Duodenal mucosa (tissue), 2 donors: ENCODE results near the gene PFKFB2.

Source experiments
- H3K27ac ChIP-seq: one replicate; pipeline ENCODE4 v1.7.0; 2013; ENCODE audit warnings: low read depth, low read length
- H3K27me3 ChIP-seq, 2 donors: one replicate each; pipeline ENCODE4 v1.7.0; 2013; ENCODE audit warnings: low read length in 2 of 2, control low read depth in 1 of 2; ENCODE audit not compliant: insufficient read depth in 2 of 2, control insufficient read depth in 1 of 2
- H3K36me3 ChIP-seq, 2 donors: one replicate each; pipeline ENCODE4 v1.7.0; 2013; ENCODE audit warnings: low read length in 2 of 2, control low read depth in 1 of 2; ENCODE audit not compliant: insufficient read depth in 2 of 2, control insufficient read depth in 1 of 2
- H3K4me1 ChIP-seq, 2 donors: one replicate each; pipeline ENCODE4 v1.7.0; 2013; ENCODE audit warnings: low read length in 2 of 2, control low read depth in 1 of 2; ENCODE audit not compliant: insufficient read depth in 2 of 2, control insufficient read depth in 1 of 2
- H3K4me3 ChIP-seq, 2 donors: one replicate each; pipeline ENCODE4 v1.7.0; 2013; ENCODE audit warnings: low read length in 2 of 2, low read depth in 1 of 2
- H3K9ac ChIP-seq, 2 donors: one replicate each; pipeline ENCODE4 v1.7.0; 2013; ENCODE audit warnings: low read length in 2 of 2, low read depth in 1 of 2
- H3K9me3 ChIP-seq, 2 donors: one replicate each; pipeline ENCODE4 v1.7.0; 2013; ENCODE audit warnings: low read length in 2 of 2, control low read depth in 1 of 2; ENCODE audit not compliant: control insufficient read depth in 1 of 2

PFKFB2 gene

GRCh38 chr1:207062058-207062457 lies 9.0 kb downstream of the PFKFB2 start:
- no peaks in the 10 kb centered on the region for H3K27me3 ChIP-seq
- no peaks in the 10 kb centered on the region for H3K9me3 ChIP-seq
- peaks cover 15 to 37% of the 10 kb centered on the region in 2 donors for H3K4me1 ChIP-seq
- H3K27ac ChIP-seq = no peak overlapping the region
- H3K36me3 ChIP-seq = peaks cover 36 to 58% of the 10 kb centered on the region in 2 donors
- H3K4me3 ChIP-seq = no peak overlapping the region
- H3K9ac ChIP-seq = no peak overlapping the region

GRCh38 chr1:207063014-207063413 lies 9.9 kb downstream of the PFKFB2 start:
- H3K36me3 ChIP-seq = peaks cover 37 to 59% of the 10 kb centered on the region in 2 donors

GRCh38 chr1:207064561-207064960 lies 11.5 kb downstream of the PFKFB2 start:
- no peaks in the 10 kb centered on the region for H3K27me3 ChIP-seq
- no peak overlapping the region for H3K9ac ChIP-seq
- H3K36me3 ChIP-seq = peaks cover 44 to 66% of the 10 kb centered on the region in 2 donors
- H3K27ac ChIP-seq = no peak overlapping the region
- peaks cover 24 to 45% of the 10 kb centered on the region in 2 donors for H3K4me1 ChIP-seq
- no peaks in the 10 kb centered on the region for H3K9me3 ChIP-seq
- no peak overlapping the region for H3K4me3 ChIP-seq

More at GRCh38 chr1:207063014-207063413, 9.9 kb downstream of the PFKFB2 start:
- H3K4me1 ChIP-seq = peaks cover 20 to 40% of the 10 kb centered on the region in 2 donors
- no peak overlapping the region for H3K27ac ChIP-seq
- no peaks in the 10 kb centered on the region for H3K9me3 ChIP-seq
- H3K27me3 ChIP-seq = no peaks in the 10 kb centered on the region
- H3K4me3 ChIP-seq = no peak overlapping the region
- H3K9ac ChIP-seq = no peak overlapping the region

GRCh38 chr1:207067185-207067584 lies 14.1 kb downstream of the PFKFB2 start:
- Histone ChIP-seq H3K27ac (peak overlapping the region; percentile 67), H3K36me3 (peaks cover 55 to 76% of the 10 kb centered on the region in 2 donors), H3K4me1 (peaks cover 24 to 47% of the 10 kb centered on the region in 2 donors), H3K4me3 (peak overlapping the region in 1 of 2 donors; percentile 32), H3K9me3 (no peaks in the 10 kb centered on the region), H3K27me3 (no peaks in the 10 kb centered on the region), H3K9ac (peak overlapping the region; percentile 0 to 48)

- H3K4me1 ChIP-seq = peaks cover 24 to 47% of the 10 kb centered on the region in 2 donors
- peak overlapping the region; percentile 0 to 48 for H3K9ac ChIP-seq
- H3K27ac ChIP-seq = peak overlapping the region; percentile 67
- H3K9me3 ChIP-seq = no peaks in the 10 kb centered on the region
- H3K36me3 ChIP-seq = peaks cover 55 to 76% of the 10 kb centered on the region in 2 donors
- H3K27me3 ChIP-seq = no peaks in the 10 kb centered on the region
- H3K4me3 ChIP-seq = peak overlapping the region in 1 of 2 donors; percentile 32
Measured at GRCh38 chr1:207067665-207068064, 14.6 kb downstream of the PFKFB2 start.

- Histone ChIP-seq H3K27ac (no peak overlapping the region), H3K4me3 (no peak overlapping the region), H3K9me3 (no peaks in the 10 kb centered on the region), H3K27me3 (no peaks in the 10 kb centered on the region), H3K9ac (no peak overlapping the region), H3K4me1 (peaks cover 24 to 39% of the 10 kb centered on the region in 2 donors), H3K36me3 (peaks cover 47 to 75% of the 10 kb centered on the region in 2 donors)
Measured at GRCh38 chr1:207069061-207069460, 16.0 kb downstream of the PFKFB2 start.

- Histone ChIP-seq H3K4me1 (peaks cover 18 to 34% of the 10 kb centered on the region in 2 donors), H3K9me3 (no peaks in the 10 kb centered on the region), H3K9ac (no peak overlapping the region), H3K27me3 (no peaks in the 10 kb centered on the region), H3K4me3 (no peak overlapping the region), H3K27ac (no peak overlapping the region), H3K36me3 (peaks cover 49 to 78% of the 10 kb centered on the region in 2 donors)
Measured at GRCh38 chr1:207069858-207070506, 16.9 kb downstream of the PFKFB2 start.

GRCh38 chr1:207070811-207071210 lies 17.7 kb downstream of the PFKFB2 start:
- Histone ChIP-seq H3K27ac (no peak overlapping the region), H3K9me3 (no peaks in the 10 kb centered on the region), H3K4me1 (peaks cover 18 to 34% of the 10 kb centered on the region in 2 donors), H3K4me3 (no peak overlapping the region), H3K36me3 (peaks cover 50 to 79% of the 10 kb centered on the region in 2 donors), H3K9ac (no peak overlapping the region), H3K27me3 (no peaks in the 10 kb centered on the region)

- Histone ChIP-seq H3K4me1 (peaks cover 14 to 29% of the 10 kb centered on the region in 2 donors), H3K36me3 (peaks cover 50 to 78% of the 10 kb centered on the region in 2 donors), H3K9ac (no peak overlapping the region), H3K4me3 (no peak overlapping the region), H3K27ac (no peak overlapping the region), H3K27me3 (no peaks in the 10 kb centered on the region), H3K9me3 (no peaks in the 10 kb centered on the region)
Measured at GRCh38 chr1:207071426-207071825, 18.4 kb downstream of the PFKFB2 start.

GRCh38 chr1:207072233-207072632 lies 19.2 kb downstream of the PFKFB2 start:
- H3K27me3 ChIP-seq = no peaks in the 10 kb centered on the region
- H3K4me3 ChIP-seq = no peak overlapping the region
- peaks cover 50 to 77% of the 10 kb centered on the region in 2 donors for H3K36me3 ChIP-seq
- H3K9me3 ChIP-seq = no peaks in the 10 kb centered on the region
- no peak overlapping the region for H3K27ac ChIP-seq
- peaks cover 8 to 23% of the 10 kb centered on the region in 2 donors for H3K4me1 ChIP-seq
- H3K9ac ChIP-seq = no peak overlapping the region
